Spinal cord (tissue), 10 donors: ENCODE measurements around the gene KNOP1. TPM values are rescaled to one million over a fixed set of nuclear protein-coding genes. Genes with fewer than 3 reads are reported as not detected.
"Not testable (repeated sequence)": the region's sequence is repeated elsewhere in the genome, so short reads cannot be mapped to it uniquely, and the experiment has no call there.

Source experiments
- DNase-seq, 6 donors: peaks; one replicate each; pipeline versions ENCODE4 v3.0.0 to v3.0.0-alpha.2; 2013 to 2015; ENCODE audit warnings: low spot score in 6 of 6, low read depth in 4 of 6
- H3K27ac ChIP-seq: one replicate; pipeline ENCODE4 v1.5.1; 2013; ENCODE audit warnings: low read depth, low read length, control low read depth
- H3K27me3 ChIP-seq: one replicate; pipeline ENCODE4 v1.6.1; 2013; ENCODE audit warnings: low read length; ENCODE audit not compliant: control insufficient read depth, insufficient read depth
- H3K36me3 ChIP-seq: one replicate; pipeline ENCODE4 v1.6.1; 2013; ENCODE audit warnings: low read length; ENCODE audit not compliant: control insufficient read depth, insufficient read depth
- H3K4me1 ChIP-seq: one replicate; pipeline ENCODE4 v1.6.1; 2013; ENCODE audit warnings: low read length; ENCODE audit not compliant: control insufficient read depth, insufficient read depth
- H3K4me3 ChIP-seq: one replicate; pipeline ENCODE4 v1.5.1; 2013; ENCODE audit warnings: low read depth, low read length, control low read depth
- H3K9me3 ChIP-seq: one replicate; pipeline ENCODE4 v1.6.1; 2013; ENCODE audit warnings: low read length; ENCODE audit not compliant: control insufficient read depth, insufficient read depth
- WGBS: methylation state at CpG from one replicate; pipeline ENCODE4 v1.1.5; 2013; ENCODE audit warnings: missing lambda C conversion rate; ENCODE audit not compliant: insufficient coverage; 5-methylcytosine and 5-hydroxymethylcytosine counted together
- polyA plus RNA-seq, 2 donors: library from polyadenylated mRNA; unstranded; fragments of 120-200 nt; gene quantifications; one replicate each; pipeline ENCODE4 v1.2.1, GENCODE V29; 2013; ENCODE audit not compliant: insufficient read length in 2 of 2
- total RNA-seq, 2 donors: library from RNA; depleted of rRNA in 1 of 2; stranded (reverse); fragments of 120-200 nt in 1 of 2; fragments of >200 nt in 1 of 2; gene quantifications; one replicate each; pipeline versions ENCODE4 v1.2.3 to v1.2.4, GENCODE V29; 2013 to 2014
- donor health status: healthy.

Gene KNOP1
- total and polyA plus RNA-seq, 4 donors = 11.0 to 33.2 (median 31.9) TPM

GRCh38 chr16:19717314-19717713, 713 bp downstream of the KNOP1 start:
- Histone ChIP-seq H3K4me1 (peaks cover 16% of the 10 kb centered on the region), H3K4me3 (peak overlapping the region; percentile 82), H3K36me3 (peaks cover 21% of the 10 kb centered on the region), H3K9me3 (no peaks in the 10 kb centered on the region), H3K27ac (peak overlapping the region; percentile 82), H3K27me3 (no peaks in the 10 kb centered on the region)
- WGBS = 0% methylated on average over 9 of the region's 10 CpGs
- no peak for DNase-seq

- H3K9me3 ChIP-seq, DNase-seq, H3K27me3 ChIP-seq: not testable (repeated sequence)
- WGBS = 28% methylated on average over 2 of the region's 11 CpGs
- H3K27ac ChIP-seq = peak overlapping the region; percentile 82
- peaks cover 16% of the 10 kb centered on the region for H3K4me1 ChIP-seq
- peaks cover 25% of the 10 kb centered on the region for H3K36me3 ChIP-seq
- peak overlapping the region; percentile 82 for H3K4me3 ChIP-seq
Measured at GRCh38 chr16:19716728-19717127, 1.3 kb downstream of the KNOP1 start.

- H3K4me3 ChIP-seq = no peak overlapping the region
Measured at GRCh38 chr16:19716183-19716582, 1.8 kb downstream of the KNOP1 start.

GRCh38 chr16:19715566-19715965, 2.5 kb downstream of the KNOP1 start:
- Histone ChIP-seq H3K9me3 (no peaks in the 10 kb centered on the region), H3K36me3 (peaks cover 36% of the 10 kb centered on the region), H3K27ac (no peak overlapping the region), H3K27me3 (no peaks in the 10 kb centered on the region), H3K4me3 (no peak overlapping the region), H3K4me1 (peaks cover 16% of the 10 kb centered on the region)
- WGBS = 99% methylated on average over 5 of the region's 5 CpGs
- no peak for DNase-seq

More at GRCh38 chr16:19716183-19716582, 1.8 kb downstream of the KNOP1 start:
- H3K4me1 ChIP-seq = peaks cover 16% of the 10 kb centered on the region
- no peak for DNase-seq
- WGBS = no CpG with 5 or more reads among the region's 1 CpG
- H3K27me3 ChIP-seq = no peaks in the 10 kb centered on the region
- H3K36me3 ChIP-seq = peaks cover 30% of the 10 kb centered on the region
- no peak overlapping the region for H3K27ac ChIP-seq
- H3K9me3 ChIP-seq = no peaks in the 10 kb centered on the region

- 91% methylated on average over 6 of the region's 6 CpGs for WGBS
- H3K4me3 ChIP-seq = no peak overlapping the region
- H3K4me1 ChIP-seq = peaks cover 12% of the 10 kb centered on the region
- H3K36me3 ChIP-seq = peaks cover 54% of the 10 kb centered on the region
- DNase-seq = no peak
- H3K27me3 ChIP-seq = no peaks in the 10 kb centered on the region
- no peak overlapping the region for H3K27ac ChIP-seq
- no peaks in the 10 kb centered on the region for H3K9me3 ChIP-seq
Measured at GRCh38 chr16:19713697-19714096, 4.3 kb downstream of the KNOP1 start.

GRCh38 chr16:19712418-19713058, 5.5 kb downstream of the KNOP1 start:
- Histone ChIP-seq H3K9me3 (no peaks in the 10 kb centered on the region), H3K4me1 (peaks cover 16% of the 10 kb centered on the region), H3K27me3 (no peaks in the 10 kb centered on the region), H3K36me3 (peaks cover 66% of the 10 kb centered on the region), H3K27ac (no peak overlapping the region), H3K4me3 (no peak overlapping the region)
- 94% methylated on average over 10 of the region's 11 CpGs for WGBS
- no peak for DNase-seq

- Histone ChIP-seq H3K9me3 (no peaks in the 10 kb centered on the region), H3K4me3 (no peak overlapping the region), H3K4me1 (peaks cover 11% of the 10 kb centered on the region), H3K27me3 (no peaks in the 10 kb centered on the region), H3K27ac (no peak overlapping the region), H3K36me3 (peaks cover 75% of the 10 kb centered on the region)
- no peak for DNase-seq
- 95% methylated on average over 10 of the region's 12 CpGs for WGBS
Measured at GRCh38 chr16:19711643-19712042, 6.4 kb downstream of the KNOP1 start.

GRCh38 chr16:19710991-19711545, 7.0 kb downstream of the KNOP1 start:
- 63% methylated on average over 11 of the region's 13 CpGs for WGBS
- no peak for DNase-seq

GRCh38 chr16:19710191-19710908, 7.7 kb downstream of the KNOP1 start:
- H3K9me3 ChIP-seq = no peaks in the 10 kb centered on the region
- no peak for DNase-seq
- no peak overlapping the region for H3K27ac ChIP-seq
- H3K36me3 ChIP-seq = peaks cover 82% of the 10 kb centered on the region
- H3K4me1 ChIP-seq = peaks cover 7% of the 10 kb centered on the region
- WGBS = 77% methylated on average over 22 of the region's 23 CpGs
- H3K4me3 ChIP-seq = no peak overlapping the region
- H3K27me3 ChIP-seq = no peaks in the 10 kb centered on the region

More at GRCh38 chr16:19710991-19711545, 7.0 kb downstream of the KNOP1 start:
- H3K9me3 ChIP-seq = no peaks in the 10 kb centered on the region
- H3K27ac ChIP-seq = no peak overlapping the region
- H3K27me3 ChIP-seq = no peaks in the 10 kb centered on the region
- H3K4me3 ChIP-seq = no peak overlapping the region
- peaks cover 75% of the 10 kb centered on the region for H3K36me3 ChIP-seq
- H3K4me1 ChIP-seq = peaks cover 7% of the 10 kb centered on the region
